Panc1 (cell line): ENCODE results near the gene ISM1.

Experiments
- CTCF ChIP-seq: fragments of 450-650 bp; IDR thresholded peaks from 2 replicates; pipeline ENCODE4 v1.5.1; 2017; ENCODE audit warnings: mild to moderate bottlenecking
- POLR2AphosphoS5 ChIP-seq: IDR thresholded peaks from 2 replicates; pipeline ENCODE4 v1.6.1; 2012; ENCODE audit warnings: mild to moderate bottlenecking, low read depth, low read length, moderate library complexity
- REST ChIP-seq, 2 experiments: IDR thresholded peaks; 2 replicates each; pipeline ENCODE4 v1.6.1; 2011 to 2012; ENCODE audit warnings: low read depth in 2 of 2, control low read depth in 1 of 2, low read length in 1 of 2, mild to moderate bottlenecking in 1 of 2, moderate library complexity in 1 of 2; ENCODE audit not compliant: insufficient read depth in 1 of 2
- SIN3A ChIP-seq: IDR thresholded peaks from 2 replicates; pipeline ENCODE4 v1.6.1; 2012; ENCODE audit warnings: low read depth, mild to moderate bottlenecking, low read length, moderate library complexity, borderline replicate concordance; ENCODE audit not compliant: insufficient read depth
- TCF7L2 ChIP-seq: IDR thresholded peaks from 2 replicates; pipeline ENCODE4 v1.6.1; 2011; ENCODE audit warnings: mild to moderate bottlenecking, low read depth, low read length, inconsistent platforms

GRCh38 chr20:13205848-13206434, 15.1 kb upstream of the ISM1 start:
- TF ChIP-seq CTCF (no peak), SIN3A (no peak), POLR2AphosphoS5 (no peak), REST (IDR thresholded peaks at IDR 0.05; ENCODE audit: insufficient read depth in 1 of 2, low read depth in 2 of 2, low read length in 1 of 2) (no peak), TCF7L2 (no peak)
